Neuronal stem cell (in vitro differentiated cells): ENCODE data around the gene CHD6.

Experiments
- DNase-seq: peaks from one replicate; pipeline ENCODE4 v3.0.0-alpha.2; 2013; ENCODE audit warnings: low spot score
- H2AFZ ChIP-seq: one replicate; pipeline ENCODE4 v1.6.1; 2013; ENCODE audit warnings: mild to moderate bottlenecking, low read length, inconsistent platforms
- H2AK5ac ChIP-seq: 2 replicates; pipeline ENCODE4 v1.6.1; 2013; ENCODE audit warnings: low read depth, mild to moderate bottlenecking, inconsistent platforms, low read length, moderate library complexity, mixed read lengths
- H2BK120ac ChIP-seq: 2 replicates; pipeline ENCODE4 v1.6.1; 2013; ENCODE audit warnings: low read depth, mild to moderate bottlenecking, inconsistent platforms, low read length, moderate library complexity, mixed read lengths
- H2BK12ac ChIP-seq: one replicate; pipeline ENCODE4 v1.6.1; 2013; ENCODE audit warnings: low read length, inconsistent platforms
- H2BK15ac ChIP-seq: 2 replicates; pipeline ENCODE4 v1.6.1; 2013; ENCODE audit warnings: mild to moderate bottlenecking, low read length, inconsistent platforms, mixed read lengths
- H2BK5ac ChIP-seq: one replicate; pipeline ENCODE4 v1.6.1; 2013; ENCODE audit warnings: inconsistent platforms, mild to moderate bottlenecking, low read length, moderate library complexity
- H3K14ac ChIP-seq: one replicate; pipeline ENCODE4 v1.6.1; 2013; ENCODE audit warnings: low read length, inconsistent platforms
- H3K18ac ChIP-seq: 2 replicates; pipeline ENCODE4 v1.6.1; 2013; ENCODE audit warnings: low read length, inconsistent platforms
- H3K23ac ChIP-seq: 2 replicates; pipeline ENCODE4 v1.6.1; 2013; ENCODE audit warnings: low read depth, mild to moderate bottlenecking, mixed read lengths, low read length, inconsistent platforms; ENCODE audit not compliant: poor library complexity
- H3K27ac ChIP-seq: replicated peaks from 3 replicates; pipeline ENCODE4 v1.5.1; 2013; ENCODE audit warnings: low read length, inconsistent platforms
- H3K27me3 ChIP-seq, 3 experiments: 2 replicates each; pipeline ENCODE4 v1.6.1; 2013; ENCODE audit warnings: low read length in 3 of 3, mild to moderate bottlenecking in 2 of 3, inconsistent platforms in 1 of 3, low read depth in 1 of 3, mixed read lengths in 1 of 3, moderate library complexity in 1 of 3; ENCODE audit not compliant: control insufficient read depth in 3 of 3, insufficient read depth in 3 of 3
- H3K36me3 ChIP-seq, 2 donors: replicated peaks in 1 of 2; 2 replicates each; pipeline ENCODE4 v1.6.1; 2013; ENCODE audit warnings: low read length in 2 of 2; ENCODE audit not compliant: control insufficient read depth in 2 of 2, insufficient read depth in 2 of 2
- H3K4ac ChIP-seq: 2 replicates; pipeline ENCODE4 v1.6.1; 2013; ENCODE audit warnings: inconsistent platforms, mild to moderate bottlenecking, low read length, moderate library complexity
- H3K4me1 ChIP-seq, 2 donors: 1 replicate in 1 of 2; 2 replicates in 1 of 2; pipeline ENCODE4 v1.6.1; 2013; ENCODE audit warnings: low read length in 2 of 2, low read depth in 1 of 2; ENCODE audit not compliant: control insufficient read depth in 2 of 2, insufficient read depth in 1 of 2
- H3K4me2 ChIP-seq: one replicate; pipeline ENCODE4 v1.6.1; 2013; ENCODE audit warnings: mild to moderate bottlenecking, low read length, inconsistent platforms; ENCODE audit not compliant: insufficient read depth, poor library complexity, severe bottlenecking
- H3K4me3 ChIP-seq, 2 donors: 2 replicates each; pipeline ENCODE4 v1.5.1; 2013; ENCODE audit warnings: low read length in 2 of 2, mild to moderate bottlenecking in 2 of 2, inconsistent platforms in 1 of 2, moderate library complexity in 1 of 2
- H3K79me1 ChIP-seq: one replicate; pipeline ENCODE4 v1.6.1; 2013; ENCODE audit warnings: low read depth, mild to moderate bottlenecking, inconsistent platforms, low read length, moderate library complexity
- H3K9ac ChIP-seq: one replicate; pipeline ENCODE4 v1.6.1; 2013; ENCODE audit warnings: mild to moderate bottlenecking, low read depth, low read length, inconsistent platforms; ENCODE audit not compliant: poor library complexity
- H3K9me3 ChIP-seq, 2 donors: replicated peaks in 1 of 2; 2 replicates each; pipeline versions ENCODE3 to v1.6.1; 2013; ENCODE audit warnings: low read length in 2 of 2, mild to moderate bottlenecking in 2 of 2, inconsistent platforms in 1 of 2, low read depth in 1 of 2, mixed read lengths in 1 of 2, moderate library complexity in 1 of 2; ENCODE audit not compliant: control insufficient read depth in 2 of 2, insufficient read depth in 1 of 2
- H4K8ac ChIP-seq: one replicate; pipeline ENCODE4 v1.6.1; 2013; ENCODE audit warnings: low read depth, mild to moderate bottlenecking, inconsistent platforms, low read length, moderate library complexity
- H4K91ac ChIP-seq: one replicate; pipeline ENCODE4 v1.6.1; 2013; ENCODE audit warnings: low read length, low read depth, mild to moderate bottlenecking, inconsistent platforms; ENCODE audit not compliant: poor library complexity
- WGBS, 2 donors: extraction: QIAGEN DNeasy Blood & Tissue Kit; methylation state at CpG; one replicate each; pipeline ENCODE4 v1.1.7; 2013; ENCODE audit warnings: missing lambda C conversion rate in 2 of 2, mixed read lengths in 1 of 2; ENCODE audit not compliant: insufficient read length in 2 of 2, insufficient replicate concordance in 1 of 2; ENCODE audit errors: extremely low coverage in 2 of 2; 5-methylcytosine and 5-hydroxymethylcytosine counted together

The CHD6 gene

GRCh38 chr20:41364967-41365765 lies 253.0 kb downstream of the CHD6 start:
- Histone ChIP-seq H3K9ac (no peak overlapping the region), H3K14ac (no peak overlapping the region), H4K91ac (no peak overlapping the region), H3K23ac (no peak overlapping the region), H4K8ac (no peak overlapping the region), H3K4me2 (peak overlapping the region; percentile 91), H2BK12ac (no peak overlapping the region), H3K27ac (no peak overlapping the region), H2AK5ac (peak overlapping the region; percentile 31), H2BK5ac (peak overlapping the region; percentile 77), H3K4me3 (peak overlapping the region in 1 of 2 donors; percentile 42), H3K4me1 (peaks cover 0 to 2% of the 10 kb centered on the region in 2 donors), H2BK120ac (no peak overlapping the region), H3K36me3 (peaks cover 4 to 5% of the 10 kb centered on the region in 2 donors), H2BK15ac (no peak overlapping the region), H3K9me3 (peaks cover 0 to 2% of the 10 kb centered on the region in 2 donors), H3K27me3 (peaks cover 6 to 43% (median 40%) of the 10 kb centered on the region in 3 experiments), H2AFZ (peak overlapping the region; percentile 97), H3K4ac (no peak overlapping the region), H3K79me1 (peaks cover 3% of the 10 kb centered on the region), H3K18ac (peak overlapping the region; percentile 96)
- DNase-seq, result no peak
- no CpG with 5 or more reads among the region's 19 CpGs for WGBS, 2 donors

DNA sequence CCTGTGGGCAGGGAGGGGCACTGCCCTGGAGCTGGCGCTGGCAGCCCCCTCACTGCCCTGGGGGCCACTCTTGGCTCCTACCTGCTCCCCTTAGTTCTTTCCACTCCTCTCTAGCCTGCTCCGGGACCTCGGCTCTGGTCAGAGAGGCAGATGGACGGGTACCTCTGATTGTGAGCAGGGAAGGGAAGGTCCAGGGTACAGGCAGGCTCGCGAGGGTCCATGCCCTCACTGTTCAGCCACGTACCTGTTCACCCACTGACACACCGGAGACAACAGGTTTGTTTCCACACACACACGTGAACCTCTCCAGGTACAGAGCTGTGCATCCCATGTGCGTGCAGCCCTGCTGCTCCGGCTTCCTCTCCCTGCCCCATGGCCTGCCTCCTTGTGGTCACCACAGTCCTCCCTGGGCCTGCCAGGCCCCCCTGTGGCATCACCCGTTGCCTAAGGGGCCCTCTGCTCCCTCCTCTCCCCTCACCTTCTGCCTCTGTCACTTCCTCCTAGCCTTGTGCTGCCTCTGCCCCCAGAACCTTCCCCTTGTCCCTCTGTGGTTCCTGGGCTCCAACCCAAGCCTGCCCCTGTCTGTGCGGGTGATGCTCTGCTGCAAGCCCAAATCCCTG lies 253.8 kb downstream of the CHD6 start:
- Histone ChIP-seq H3K18ac (no peak overlapping the region), H2BK12ac (no peak overlapping the region), H3K4me2 (no peak overlapping the region), H2AFZ (no peak overlapping the region), H4K8ac (no peak overlapping the region), H3K27me3 (peaks cover 6 to 43% (median 34%) of the 10 kb centered on the region in 3 experiments), H3K9ac (no peak overlapping the region), H2BK15ac (no peak overlapping the region), H4K91ac (no peak overlapping the region), H3K4ac (no peak overlapping the region), H3K36me3 (peaks cover 4 to 5% of the 10 kb centered on the region in 2 donors), H3K4me3 (no peak overlapping the region), H3K14ac (no peak overlapping the region), H3K4me1 (peaks cover 0 to 2% of the 10 kb centered on the region in 2 donors), H3K27ac (no peak overlapping the region), H3K79me1 (peaks cover 3% of the 10 kb centered on the region), H3K23ac (peak overlapping the region; percentile 22), H3K9me3 (peaks cover 0 to 2% of the 10 kb centered on the region in 2 donors), H2BK5ac (peak overlapping the region; percentile 77), H2BK120ac (no peak overlapping the region), H2AK5ac (peak overlapping the region; percentile 31)
- no CpG with 5 or more reads among the region's 13 CpGs for WGBS, 2 donors
- DNase-seq, result no peak

GRCh38 chr20:41363601-41364000 lies 254.6 kb downstream of the CHD6 start:
- no peak overlapping the region for H2AFZ ChIP-seq
- H3K4me1 ChIP-seq, result peaks cover 0 to 2% of the 10 kb centered on the region in 2 donors
- H3K18ac ChIP-seq, result peak overlapping the region; percentile 19
- no peak overlapping the region for H3K23ac ChIP-seq
- peaks cover 0 to 2% of the 10 kb centered on the region in 2 donors for H3K9me3 ChIP-seq
- no CpG with 5 or more reads among the region's 7 CpGs for WGBS, 2 donors
- peaks cover 3% of the 10 kb centered on the region for H3K79me1 ChIP-seq
- peaks cover 6 to 40% (median 28%) of the 10 kb centered on the region in 3 experiments for H3K27me3 ChIP-seq
- H2AK5ac ChIP-seq, result no peak overlapping the region
- H3K4ac ChIP-seq, result no peak overlapping the region
- no peak overlapping the region for H4K8ac ChIP-seq
- H3K4me3 ChIP-seq, result peak overlapping the region in 1 of 2 donors; percentile 13
- H2BK120ac ChIP-seq, result no peak overlapping the region
- no peak overlapping the region for H3K27ac ChIP-seq
- H2BK5ac ChIP-seq, result no peak overlapping the region
- H2BK12ac ChIP-seq, result no peak overlapping the region
- no peak overlapping the region for H3K4me2 ChIP-seq
- H3K36me3 ChIP-seq, result peaks cover 4 to 5% of the 10 kb centered on the region in 2 donors
- DNase-seq, result no peak
- no peak overlapping the region for H3K9ac ChIP-seq
- H3K14ac ChIP-seq, result no peak overlapping the region
- H4K91ac ChIP-seq, result no peak overlapping the region
- H2BK15ac ChIP-seq, result no peak overlapping the region

DNA sequence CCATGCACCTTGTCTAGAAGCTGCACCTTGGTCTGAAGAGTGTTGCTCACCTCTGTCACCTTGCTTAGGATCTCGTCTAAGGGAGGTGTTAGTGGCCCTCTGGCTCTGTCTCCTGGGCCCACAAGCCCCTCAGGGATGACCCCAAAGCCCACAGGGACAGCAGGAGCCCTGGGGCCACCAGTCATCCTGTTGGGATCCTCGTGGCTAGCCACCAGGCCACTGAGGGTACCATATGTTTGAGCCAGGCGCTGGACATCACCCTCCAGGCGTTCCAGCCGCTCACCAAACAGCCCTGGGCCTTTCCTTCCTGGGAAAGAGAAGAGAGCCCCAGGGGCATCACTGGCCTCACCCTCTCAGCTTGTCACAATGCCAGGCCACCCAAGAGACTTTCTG lies 255.4 kb downstream of the CHD6 start:
- no peak overlapping the region for H2AFZ ChIP-seq
- H3K9me3 ChIP-seq, result peaks cover 0 to 2% of the 10 kb centered on the region in 2 donors
- H2AK5ac ChIP-seq, result no peak overlapping the region
- no peak overlapping the region for H2BK120ac ChIP-seq
- no peak overlapping the region for H3K18ac ChIP-seq
- no peak overlapping the region for H4K8ac ChIP-seq
- no peak for DNase-seq
- no peak overlapping the region for H3K27ac ChIP-seq
- peaks cover 6 to 36% (median 24%) of the 10 kb centered on the region in 3 experiments for H3K27me3 ChIP-seq
- WGBS, 2 donors, result no CpG with 5 or more reads among the region's 5 CpGs
- peaks cover 4 to 5% of the 10 kb centered on the region in 2 donors for H3K36me3 ChIP-seq
- no peak overlapping the region for H2BK5ac ChIP-seq
- peaks cover 0 to 2% of the 10 kb centered on the region in 2 donors for H3K4me1 ChIP-seq
- H2BK15ac ChIP-seq, result no peak overlapping the region
- no peak overlapping the region for H4K91ac ChIP-seq
- no peak overlapping the region for H3K14ac ChIP-seq
- H2BK12ac ChIP-seq, result no peak overlapping the region
- no peak overlapping the region for H3K4me3 ChIP-seq
- H3K4ac ChIP-seq, result no peak overlapping the region
- H3K4me2 ChIP-seq, result no peak overlapping the region
- H3K79me1 ChIP-seq, result peaks cover 3% of the 10 kb centered on the region
- H3K9ac ChIP-seq, result no peak overlapping the region
- peak overlapping the region; percentile 66 for H3K23ac ChIP-seq
